ENCODE data around the gene MCL1. TPM values are rescaled to one million over a fixed set of nuclear protein-coding genes. Genes with fewer than 3 reads are reported as not detected.

The MCL1 gene
- total RNA-seq, 2 experiments from 2014 or later: 302 to 303 TPM

- Mint-ChIP-seq H3K4me1 (peaks cover 63% of the 10 kb centered on the region), H3K36me3 (peaks cover 5% of the 10 kb centered on the region), H3K9me3 (no peaks in the 10 kb centered on the region), H3K4me3 (peak overlapping the region; percentile 97), H3K27me3 (no peaks in the 10 kb centered on the region), H3K27ac (peak overlapping the region; percentile 100)
- POLR2A ChIA-PET: interaction anchor here (0.7 to 13.9 kb wide), 12 partner anchors 11 to 410 kb away, joined by 3 to 1003 read pairs (median 5); partner anchors contain the start of genes CTSK, ENSA, MCL1 and RPRD2
- DNase-seq: no peak
- ATAC-seq (ENCODE audit: low read depth): no peak
Observed at GRCh38 chr1:150564051-150564991, 15.1 kb downstream of the MCL1 start.

DNA sequence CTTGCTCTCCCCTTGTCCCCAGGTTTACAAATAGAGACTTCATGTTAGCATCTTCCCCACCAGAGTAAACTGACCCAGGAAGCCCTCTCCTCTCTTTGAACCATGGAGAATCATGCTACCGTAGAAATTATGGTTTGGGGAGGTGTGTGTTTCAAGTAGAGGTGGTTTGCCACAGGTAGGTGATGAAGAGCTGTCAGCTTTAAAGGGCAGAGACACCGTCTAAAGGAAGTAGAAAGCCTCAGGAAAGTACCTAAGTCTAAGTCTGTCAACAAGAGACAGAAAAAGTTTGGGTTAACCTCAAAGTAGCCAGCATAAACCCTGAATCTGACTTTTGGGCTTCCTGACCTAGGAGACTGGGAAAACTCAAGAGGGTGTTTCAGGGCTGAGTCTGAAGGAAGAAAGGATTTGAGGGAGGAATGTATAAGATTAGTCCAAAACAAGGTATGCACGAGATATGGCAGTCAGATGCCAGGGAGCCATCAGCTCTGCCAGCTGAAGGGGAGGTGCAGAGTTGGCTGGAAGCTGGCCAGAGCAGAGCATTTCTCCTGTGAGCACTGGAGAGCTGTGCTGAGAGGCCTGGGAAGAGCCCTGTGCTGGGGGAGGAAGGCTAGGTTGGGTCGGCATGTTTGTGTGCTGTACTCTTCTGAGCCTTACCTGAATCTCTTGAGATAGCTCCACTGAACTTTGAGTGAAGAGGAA, 15.9 kb downstream of the MCL1 start:
- Mint-ChIP-seq H3K36me3 (peaks cover 3% of the 10 kb centered on the region), H3K4me1 (peaks cover 57% of the 10 kb centered on the region), H3K27ac (peak overlapping the region; percentile 100), H3K27me3 (no peaks in the 10 kb centered on the region), H3K4me3 (peak overlapping the region; percentile 97), H3K9me3 (no peaks in the 10 kb centered on the region)
- ATAC-seq (ENCODE audit: low read depth): peak; percentile 23
- no peak for DNase-seq
- POLR2A ChIA-PET: interaction anchor here (0.5 to 13.9 kb wide), 16 partner anchors 12 to 677 kb away, joined by 3 to 1003 read pairs (median 5); partner anchors contain the start of genes CTSK, ENSA, FALEC and MCL1

GRCh38 chr1:150562446-150563339, 16.7 kb downstream of the MCL1 start:
- H3K4me1 Mint-ChIP-seq: peaks cover 49% of the 10 kb centered on the region
- POLR2A ChIA-PET: interaction anchor here (0.8 to 13.9 kb wide), 20 partner anchors 11 to 676 kb away, joined by 3 to 1003 read pairs (median 5); partner anchors contain the start of genes APH1A, C1orf56, CTSK and ENSA
- peak overlapping the region; percentile 100 for H3K27ac Mint-ChIP-seq
- no peaks in the 10 kb centered on the region for H3K9me3 Mint-ChIP-seq
- ATAC-seq (ENCODE audit: low read depth) (peak; percentile 7), DNase-seq (peak; percentile 64)
- no peaks in the 10 kb centered on the region for H3K27me3 Mint-ChIP-seq
- H3K4me3 Mint-ChIP-seq: peak overlapping the region; percentile 97
- peaks cover 3% of the 10 kb centered on the region for H3K36me3 Mint-ChIP-seq

GRCh38 chr1:150561974-150562445, 17.4 kb downstream of the MCL1 start:
- peak overlapping the region; percentile 100 for H3K27ac Mint-ChIP-seq
- H3K9me3 Mint-ChIP-seq: no peaks in the 10 kb centered on the region
- H3K27me3 Mint-ChIP-seq: no peaks in the 10 kb centered on the region
- H3K4me3 Mint-ChIP-seq: peak overlapping the region; percentile 97
- ATAC-seq (ENCODE audit: low read depth): peak; percentile 61
- H3K4me1 Mint-ChIP-seq: peaks cover 43% of the 10 kb centered on the region
- DNase-seq: peak; percentile 87
- peaks cover 3% of the 10 kb centered on the region for H3K36me3 Mint-ChIP-seq
- POLR2A ChIA-PET: interaction anchor here (0.8 to 13.9 kb wide), 17 partner anchors 10 to 675 kb away, joined by 3 to 1003 read pairs (median 7); partner anchors contain the start of genes APH1A, C1orf56, CTSS and ENSA

DNA sequence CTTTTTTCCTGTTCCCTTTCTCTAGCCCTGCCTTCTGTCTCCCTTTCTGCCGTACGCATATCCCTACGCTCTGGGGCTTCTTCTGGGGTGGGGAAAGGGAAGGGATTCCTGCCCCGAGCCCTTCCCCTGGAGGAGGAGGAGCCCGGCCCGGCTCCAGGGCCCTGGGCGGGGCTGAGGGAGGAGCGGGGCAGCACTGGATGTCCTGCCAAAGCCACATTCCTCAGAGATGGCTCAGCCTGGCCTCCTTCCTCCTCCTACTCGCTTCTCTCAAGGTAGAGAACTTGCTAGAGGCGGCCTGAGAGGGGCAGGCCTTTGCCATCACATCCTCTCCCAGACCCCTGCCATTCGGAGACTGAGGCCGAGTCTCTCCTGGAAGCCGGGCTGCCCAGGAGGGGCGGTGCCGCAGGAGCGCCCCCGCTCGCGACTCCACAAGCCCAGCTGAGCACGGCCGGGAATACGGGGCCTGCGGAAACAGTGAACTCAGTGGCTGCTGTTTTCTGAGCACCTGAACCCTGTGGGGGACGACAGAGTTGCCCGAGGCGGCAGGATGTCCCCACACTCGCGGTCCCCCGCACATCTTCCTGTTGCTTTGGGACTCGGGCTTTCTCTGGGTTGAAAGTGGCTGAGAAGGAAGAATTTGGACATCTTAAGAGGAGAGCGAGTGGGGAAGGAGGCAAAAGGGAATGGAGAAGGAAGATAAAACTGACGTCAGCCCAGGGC, 18.0 kb downstream of the MCL1 start:
- DNase-seq (peak; percentile 79), ATAC-seq (ENCODE audit: low read depth) (peak; percentile 31)
- no peaks in the 10 kb centered on the region for H3K9me3 Mint-ChIP-seq
- POLR2A ChIA-PET: interaction anchor here (0.6 to 13.9 kb wide), 24 partner anchors 10 to 675 kb away, joined by 3 to 1003 read pairs (median 5); partner anchors contain the start of genes APH1A, C1orf56, CTSS and ENSA
- H3K36me3 Mint-ChIP-seq: peaks cover 3% of the 10 kb centered on the region
- H3K4me3 Mint-ChIP-seq: peak overlapping the region; percentile 97
- no peaks in the 10 kb centered on the region for H3K27me3 Mint-ChIP-seq
- peak overlapping the region; percentile 100 for H3K27ac Mint-ChIP-seq
- peaks cover 39% of the 10 kb centered on the region for H3K4me1 Mint-ChIP-seq

GRCh38 chr1:150560576-150561253, 18.7 kb downstream of the MCL1 start:
- H3K36me3 Mint-ChIP-seq: peaks cover 3% of the 10 kb centered on the region
- H3K4me1 Mint-ChIP-seq: peaks cover 37% of the 10 kb centered on the region
- POLR2A ChIA-PET: interaction anchor here (0.5 to 13.9 kb wide), 20 partner anchors 8 to 674 kb away, joined by 3 to 1003 read pairs (median 6); partner anchors contain the start of genes CTSS, ENSA, FALEC and MCL1
- DNase-seq (peak; percentile 85), ATAC-seq (ENCODE audit: low read depth) (peak; percentile 35)
- no peaks in the 10 kb centered on the region for H3K9me3 Mint-ChIP-seq
- H3K27me3 Mint-ChIP-seq: no peaks in the 10 kb centered on the region
- H3K4me3 Mint-ChIP-seq: peak overlapping the region; percentile 97
- H3K27ac Mint-ChIP-seq: peak overlapping the region; percentile 100

- POLR2A ChIA-PET: interaction anchor here (0.6 to 13.9 kb wide), 9 partner anchors 8 to 98 kb away, joined by 3 to 1003 read pairs (median 22); partner anchors contain the start of genes ENSA, MCL1 and TARS2
- H3K4me3 Mint-ChIP-seq: peak overlapping the region; percentile 97
- no peaks in the 10 kb centered on the region for H3K27me3 Mint-ChIP-seq
- peak overlapping the region; percentile 67 for H3K27ac Mint-ChIP-seq
- peak; percentile 13 for ATAC-seq (ENCODE audit: low read depth)
- H3K9me3 Mint-ChIP-seq: no peaks in the 10 kb centered on the region
- DNase-seq: peak; percentile 77
- H3K36me3 Mint-ChIP-seq: peaks cover 2% of the 10 kb centered on the region
- peaks cover 36% of the 10 kb centered on the region for H3K4me1 Mint-ChIP-seq
Observed at GRCh38 chr1:150560011-150560438, 19.4 kb downstream of the MCL1 start.

GRCh38 chr1:150559656-150560010, 19.8 kb downstream of the MCL1 start:
- ATAC-seq (ENCODE audit: low read depth): no peak
- no peak for DNase-seq
- no peak overlapping the region for H3K27ac Mint-ChIP-seq
- no peaks in the 10 kb centered on the region for H3K27me3 Mint-ChIP-seq
- H3K4me1 Mint-ChIP-seq: peaks cover 32% of the 10 kb centered on the region
- no peak overlapping the region for H3K4me3 Mint-ChIP-seq
- no peaks in the 10 kb centered on the region for H3K9me3 Mint-ChIP-seq
- H3K36me3 Mint-ChIP-seq: peaks cover 2% of the 10 kb centered on the region
- POLR2A ChIA-PET: interaction anchor here (0.6 to 13.9 kb wide), 7 partner anchors 8 to 98 kb away, joined by 3 to 1003 read pairs (median 22); partner anchors contain the start of genes ENSA, MCL1 and TARS2

DNA sequence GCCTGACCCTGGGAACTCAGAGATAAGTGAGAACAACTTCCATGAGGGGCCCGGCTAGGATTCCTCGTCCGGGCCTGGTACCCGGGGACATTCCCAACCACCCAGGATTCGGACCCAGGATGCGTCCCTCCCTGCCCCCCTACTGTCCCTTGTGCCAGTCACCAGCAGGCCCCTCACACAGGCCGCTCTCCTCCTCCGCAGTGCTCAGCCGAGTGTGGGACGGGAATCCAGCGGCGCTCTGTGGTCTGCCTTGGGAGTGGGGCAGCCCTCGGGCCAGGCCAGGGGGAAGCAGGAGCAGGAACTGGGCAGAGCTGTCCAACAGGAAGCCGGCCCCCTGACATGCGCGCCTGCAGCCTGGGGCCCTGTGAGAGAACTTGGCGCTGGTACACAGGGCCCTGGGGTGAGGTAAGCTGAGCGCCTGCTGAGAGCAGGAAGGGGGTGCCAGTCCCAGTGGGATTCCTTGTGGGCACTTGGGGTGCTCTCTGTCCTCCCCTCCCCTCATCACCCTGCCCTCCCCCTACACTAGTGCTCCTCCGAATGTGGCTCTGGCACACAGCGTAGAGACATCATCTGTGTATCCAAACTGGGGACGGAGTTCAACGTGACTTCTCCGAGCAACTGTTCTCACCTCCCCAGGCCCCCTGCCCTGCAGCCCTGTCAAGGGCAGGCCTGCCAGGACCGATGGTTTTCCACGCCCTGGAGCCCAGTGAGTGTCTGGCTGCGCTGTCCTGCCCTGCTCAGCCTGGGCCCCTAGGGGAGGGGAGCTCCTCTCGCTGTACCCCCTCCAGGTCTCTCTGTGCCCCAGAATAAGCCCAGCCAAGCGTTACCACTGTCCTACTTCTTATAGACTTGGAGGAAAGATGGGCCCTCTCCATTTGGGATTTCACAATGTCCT, 20.4 kb downstream of the MCL1 start:
- Mint-ChIP-seq H3K27ac (peak overlapping the region; percentile 12), H3K4me3 (no peak overlapping the region), H3K4me1 (peaks cover 28% of the 10 kb centered on the region), H3K9me3 (no peaks in the 10 kb centered on the region), H3K36me3 (peaks cover 2% of the 10 kb centered on the region), H3K27me3 (no peaks in the 10 kb centered on the region)
- ATAC-seq (ENCODE audit: low read depth) (no peak), DNase-seq (no peak)
- POLR2A ChIA-PET: interaction anchor here (1.0 to 13.9 kb wide), 6 partner anchors 7 to 71 kb away, joined by 3 to 1003 read pairs (median 46); partner anchors contain the start of genes ENSA, MCL1 and TARS2

DNA sequence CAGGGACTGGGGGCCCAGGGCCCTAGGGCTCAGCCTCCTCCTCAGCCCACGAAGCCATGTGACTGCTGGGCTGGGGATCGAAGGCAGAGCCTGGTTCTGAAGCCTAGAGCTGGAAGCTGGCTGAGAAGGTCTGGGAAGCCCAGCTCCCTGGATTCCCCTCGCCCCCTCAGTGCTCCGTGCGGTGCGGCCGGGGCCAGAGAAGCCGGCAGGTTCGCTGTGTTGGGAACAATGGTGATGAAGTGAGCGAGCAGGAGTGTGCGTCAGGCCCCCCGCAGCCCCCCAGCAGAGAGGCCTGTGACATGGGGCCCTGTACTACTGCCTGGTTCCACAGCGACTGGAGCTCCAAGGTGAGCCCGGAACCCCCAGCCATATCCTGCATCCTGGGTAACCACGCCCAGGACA, 21.1 kb downstream of the MCL1 start:
- Mint-ChIP-seq H3K4me3 (no peak overlapping the region), H3K4me1 (peaks cover 21% of the 10 kb centered on the region), H3K36me3 (peaks cover 2% of the 10 kb centered on the region), H3K9me3 (no peaks in the 10 kb centered on the region), H3K27me3 (no peaks in the 10 kb centered on the region), H3K27ac (no peak overlapping the region)
- POLR2A ChIA-PET: interaction anchor here (13.9 kb wide), 1 partner anchor 17 kb away, joined by 1003 read pairs; the partner anchor contains the start of gene MCL1
- ATAC-seq (ENCODE audit: low read depth): no peak
- DNase-seq: no peak
